HepG2 (cell line): ENCODE results near the gene POLN. TPM values are rescaled to one million over a fixed set of nuclear protein-coding genes. Genes with fewer than 3 reads are reported as not detected.
A peak's percentile ranks its signal among the peaks of the same experiment; 100 is the strongest.

Experiments
- ATF4 ChIP-seq, 2 experiments: fragments of 450-650 bp in 1 of 2; sonication (generic) in 1 of 2; formaldehyde crosslinking; IDR thresholded peaks; 2 replicates each; pipeline versions ENCODE4 v1.5.0 to v1.8.0; 2020 to 2022; ENCODE audit warnings: mild to moderate bottlenecking in 1 of 2, missing genetic modification reagents in 1 of 2
- FOXJ3 ChIP-seq: sonication (generic); formaldehyde crosslinking; IDR thresholded peaks from 2 replicates; pipeline ENCODE4 v1.4.0; 2020; ENCODE audit warnings: missing genetic modification reagents, mild to moderate bottlenecking, borderline replicate concordance
- FOXP1 ChIP-seq, 2 experiments: fragments of 450-650 bp in 1 of 2; IDR thresholded peaks; 2 replicates each; pipeline ENCODE4 v1.6.1; 2017 to 2018; ENCODE audit warnings: antibody characterized with exemption in 1 of 2
- FUBP1 ChIP-seq: sonication (generic); formaldehyde crosslinking; IDR thresholded peaks from 2 replicates; pipeline ENCODE4 v1.5.1; 2020; ENCODE audit warnings: missing genetic modification reagents, mild to moderate bottlenecking, borderline replicate concordance
- HIC2 ChIP-seq: sonication (generic); formaldehyde crosslinking; IDR thresholded peaks from 2 replicates; pipeline ENCODE4 v1.9.0; 2022; ENCODE audit warnings: low read depth, missing genetic modification reagents
- KLF13 ChIP-seq: sonication (generic); formaldehyde crosslinking; IDR thresholded peaks from 2 replicates; pipeline ENCODE4 v1.4.0; 2020; ENCODE audit warnings: mild to moderate bottlenecking, missing genetic modification reagents
- MTERF4 ChIP-seq: sonication (generic); formaldehyde crosslinking; IDR thresholded peaks from 2 replicates; pipeline ENCODE4 v1.8.0; 2023; ENCODE audit warnings: mild to moderate bottlenecking, missing genetic modification reagents
- ZFP91 ChIP-seq: sonication (generic); formaldehyde crosslinking; IDR thresholded peaks from 2 replicates; pipeline ENCODE4 v1.9.0; 2022; ENCODE audit warnings: missing genetic modification reagents, mild to moderate bottlenecking, borderline replicate concordance
- ZFY ChIP-seq: sonication (generic); formaldehyde crosslinking; IDR thresholded peaks from 2 replicates; pipeline ENCODE4 v1.4.0; 2020; ENCODE audit warnings: missing genetic modification reagents
- ZHX2 ChIP-seq, 2 experiments: sonication (generic) in 1 of 2; formaldehyde crosslinking in 1 of 2; IDR thresholded peaks; 2 replicates each; pipeline versions ENCODE4 v1.6.1 to v1.9.0; 2014 to 2022; ENCODE audit warnings: antibody characterized with exemption in 1 of 2, borderline replicate concordance in 1 of 2, inconsistent platforms in 1 of 2, low read depth in 1 of 2, missing genetic modification reagents in 1 of 2
- ZNF567 ChIP-seq: sonication (generic); formaldehyde crosslinking; IDR thresholded peaks from 2 replicates; pipeline ENCODE4 v1.8.1; 2023; ENCODE audit warnings: mild to moderate bottlenecking, missing genetic modification reagents, borderline replicate concordance
- ZNF589 ChIP-seq: sonication (generic); formaldehyde crosslinking; conservative IDR thresholded peaks from 2 replicates; pipeline ENCODE4 v1.8.0; 2022; ENCODE audit warnings: mild to moderate bottlenecking, moderate library complexity, missing genetic modification reagents
- polyA plus RNA-seq, 8 experiments: library from polyadenylated mRNA; depleted of rRNA in 3 of 8; stranded (reverse) in 7 of 8; unstranded in 1 of 8; fragments of >200 nt; fragmentation: Illumina TruSeq in 4 of 8; extraction: Trizol in 4 of 8; gene quantifications; 2 replicates each; pipeline versions ENCODE4 v1.2.1 to v1.2.3, GENCODE V29; 2011 to 2016; ENCODE audit warnings: low read depth in 4 of 8, missing spikeins in 1 of 8, mixed read lengths in 1 of 8; ENCODE audit not compliant: insufficient read depth in 1 of 8
- total RNA-seq, 5 experiments: library from RNA; depleted of rRNA; stranded (reverse); fragments of >200 nt; fragmentation: Illumina TruSeq; extraction: Trizol; gene quantifications; 2 replicates each; pipeline ENCODE4 v1.2.3, GENCODE V29; 2016; ENCODE audit warnings: low read depth in 1 of 5

Gene POLN
- total and polyA plus RNA-seq, 2 of the 13 experiments (the other 11 are each of a cell fraction or from before 2014, with no cell fraction given): 0.93 to 1.5 TPM

- TF ChIP-seq ZHX2 (IDR thresholded peaks at IDR 0.05; ENCODE audit: low read depth): no peak
- TF ChIP-seq ZHX2 (CRISPR knock-in tag; IDR thresholded peaks at IDR 0.05; ENCODE audit: borderline replicate concordance): no peak
- no peak for TF ChIP-seq ZFY
- TF ChIP-seq ZFP91 (CRISPR knock-in tag): no peak
- TF ChIP-seq ATF4 (CRISPR knock-in tag; IDR thresholded peaks at IDR 0.05): no peak
- TF ChIP-seq MTERF4 (CRISPR knock-in tag): no peak
- 0 out of 2 replicates have a peak, but pooled peaks have one; percentile 25 for TF ChIP-seq FOXJ3 (CRISPR knock-in tag)
- TF ChIP-seq ZNF589 (CRISPR knock-in tag): no peak
- no peak for TF ChIP-seq HIC2 (CRISPR knock-in tag)
- TF ChIP-seq FUBP1: no peak
- no peak for TF ChIP-seq KLF13
- TF ChIP-seq ZNF567 (CRISPR knock-in tag): no peak
- no peak for TF ChIP-seq FOXP1 (IDR thresholded peaks at IDR 0.05)
- peak; percentile 65; the same call in 1 of the 2 replicates for TF ChIP-seq FOXP1 (CRISPR knock-in tag; IDR thresholded peaks at IDR 0.05)
Measured at GRCh38 chr4:2172627-2173231, 69.2 kb downstream of the POLN start (continued).
